ENCODE data around the gene MYOM1.

DNA sequence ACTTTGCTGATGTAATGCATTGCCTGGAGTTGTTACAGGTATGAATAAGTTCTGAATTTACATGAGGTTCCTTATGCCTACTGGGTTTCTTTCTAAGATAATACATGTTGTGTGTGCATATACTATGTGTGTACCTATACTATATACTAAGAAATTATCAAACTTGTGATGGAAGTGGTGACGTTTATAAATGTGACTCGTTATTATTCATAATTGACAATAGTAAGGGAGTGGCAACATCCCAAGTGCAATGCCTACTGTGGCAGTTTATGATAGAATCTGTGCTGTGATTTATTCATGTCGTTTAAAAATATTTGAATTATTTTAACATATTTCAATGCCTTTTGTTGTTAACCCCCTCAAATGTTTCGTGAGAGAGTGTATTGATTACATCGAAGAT is 29.9 kb downstream of the MYOM1 start:
- TF ChIP-seq, protein P1, sequence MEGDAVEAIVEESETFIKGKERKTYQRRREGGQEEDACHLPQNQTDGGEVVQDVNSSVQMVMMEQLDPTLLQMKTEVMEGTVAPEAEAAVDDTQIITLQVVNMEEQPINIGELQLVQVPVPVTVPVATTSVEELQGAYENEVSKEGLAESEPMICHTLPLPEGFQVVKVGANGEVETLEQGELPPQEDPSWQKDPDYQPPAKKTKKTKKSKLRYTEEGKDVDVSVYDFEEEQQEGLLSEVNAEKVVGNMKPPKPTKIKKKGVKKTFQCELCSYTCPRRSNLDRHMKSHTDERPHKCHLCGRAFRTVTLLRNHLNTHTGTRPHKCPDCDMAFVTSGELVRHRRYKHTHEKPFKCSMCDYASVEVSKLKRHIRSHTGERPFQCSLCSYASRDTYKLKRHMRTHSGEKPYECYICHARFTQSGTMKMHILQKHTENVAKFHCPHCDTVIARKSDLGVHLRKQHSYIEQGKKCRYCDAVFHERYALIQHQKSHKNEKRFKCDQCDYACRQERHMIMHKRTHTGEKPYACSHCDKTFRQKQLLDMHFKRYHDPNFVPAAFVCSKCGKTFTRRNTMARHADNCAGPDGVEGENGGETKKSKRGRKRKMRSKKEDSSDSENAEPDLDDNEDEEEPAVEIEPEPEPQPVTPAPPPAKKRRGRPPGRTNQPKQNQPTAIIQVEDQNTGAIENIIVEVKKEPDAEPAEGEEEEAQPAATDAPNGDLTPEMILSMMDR (conservative IDR thresholded peaks at IDR 0.05; ENCODE audit: low read depth, low read length) = no peak
- TF ChIP-seq EZH2 (IDR thresholded peaks at IDR 0.05; ENCODE audit: borderline replicate concordance, low read depth, low read length, poor library complexity, severe bottlenecking) = no peak
